SKM-1 (cell line): Measurements from ENCODE around the gene UBXN4.
A peak's percentile ranks its signal among the peaks of the same experiment; 100 is the strongest.
"Not testable (repeated sequence)": the region's sequence is repeated elsewhere in the genome, so short reads cannot be mapped to it uniquely, and the experiment has no call there.

Source experiments
- DNase-seq: peaks from one replicate; lab custom pipeline; 2025; ENCODE audit not compliant: unreplicated experiment; lab: John Stamatoyannopoulos, UW

Gene UBXN4

DNA sequence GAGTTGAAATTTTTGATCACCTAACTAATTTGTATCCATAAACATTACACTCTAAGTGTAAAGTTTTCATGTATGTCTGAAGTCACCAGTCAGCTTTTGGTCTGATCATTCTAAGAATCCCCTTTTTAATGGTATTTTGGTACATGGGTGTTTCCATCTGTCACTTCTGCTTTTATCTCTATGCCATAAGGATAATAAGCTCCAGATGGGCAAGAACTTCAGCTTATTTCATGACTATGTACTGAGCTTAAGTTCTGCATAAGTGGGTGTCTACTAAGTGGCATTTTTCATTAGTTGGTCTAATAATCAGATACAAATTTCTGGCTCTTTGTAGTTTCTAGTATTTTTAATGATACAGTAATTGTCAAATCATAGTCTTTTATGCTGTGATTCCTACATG lies 20.4 kb downstream of the UBXN4 start:
- no peak for DNase-seq

DNA sequence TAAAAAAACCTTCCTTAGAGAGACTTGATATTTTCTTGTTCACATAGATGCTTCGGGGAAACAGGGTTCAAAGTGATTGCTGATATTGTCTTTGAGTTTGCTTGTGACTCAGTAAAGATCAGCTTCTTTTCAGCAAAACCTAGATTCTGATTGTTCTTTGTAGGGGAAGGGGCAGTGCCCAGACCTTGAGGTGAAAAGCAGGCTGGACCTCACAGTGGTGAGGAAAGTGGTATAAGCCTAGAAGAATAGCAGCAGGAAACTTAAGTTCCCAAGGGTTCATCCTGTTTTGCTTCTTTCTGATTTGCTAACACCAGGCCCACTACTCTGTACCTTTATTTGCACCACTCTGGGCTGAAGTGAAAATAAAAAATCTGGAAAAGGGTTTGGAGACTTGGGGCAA lies 20.9 kb downstream of the UBXN4 start:
- no peak for DNase-seq

DNA sequence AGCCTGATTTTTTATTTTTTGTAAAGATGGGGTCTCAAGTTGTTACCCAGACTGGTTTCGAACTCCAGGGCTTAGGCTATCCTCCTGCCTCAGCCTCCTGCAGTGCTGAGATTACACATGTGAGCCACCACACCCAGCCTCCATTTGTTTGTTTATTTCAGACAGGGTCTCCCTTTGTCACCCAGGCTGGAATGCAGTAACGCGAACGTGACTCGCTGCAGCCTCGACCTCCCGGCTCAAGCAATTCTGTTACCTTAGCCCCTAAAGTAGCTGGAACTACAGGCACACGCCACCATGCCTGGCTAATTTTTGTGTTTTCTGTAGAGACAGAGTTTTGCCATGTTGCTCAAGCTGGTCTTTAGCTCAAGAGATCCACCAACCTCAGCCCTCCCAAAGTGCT lies 27.2 kb downstream of the UBXN4 start:
- DNase-seq, result no peak

DNA sequence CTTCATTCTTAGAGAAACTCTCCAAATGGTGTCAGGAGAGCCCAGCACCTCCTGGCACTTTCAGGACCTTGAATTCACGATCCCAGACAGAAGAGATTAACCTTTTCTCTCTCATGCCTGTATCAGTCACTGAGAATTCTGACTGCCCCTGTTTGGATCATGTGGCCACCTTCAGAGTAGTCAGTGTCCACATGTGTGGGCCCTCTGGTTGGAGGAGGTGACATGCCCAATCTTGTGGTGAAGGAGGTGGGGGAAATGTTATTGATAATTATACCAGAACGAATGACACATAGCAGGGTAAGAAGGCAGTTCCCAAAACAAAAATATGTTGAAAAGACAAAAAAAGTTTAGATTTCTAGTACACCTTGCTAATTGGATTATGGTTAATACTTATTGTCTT lies 31.7 kb downstream of the UBXN4 start:
- DNase-seq, result no peak

DNA sequence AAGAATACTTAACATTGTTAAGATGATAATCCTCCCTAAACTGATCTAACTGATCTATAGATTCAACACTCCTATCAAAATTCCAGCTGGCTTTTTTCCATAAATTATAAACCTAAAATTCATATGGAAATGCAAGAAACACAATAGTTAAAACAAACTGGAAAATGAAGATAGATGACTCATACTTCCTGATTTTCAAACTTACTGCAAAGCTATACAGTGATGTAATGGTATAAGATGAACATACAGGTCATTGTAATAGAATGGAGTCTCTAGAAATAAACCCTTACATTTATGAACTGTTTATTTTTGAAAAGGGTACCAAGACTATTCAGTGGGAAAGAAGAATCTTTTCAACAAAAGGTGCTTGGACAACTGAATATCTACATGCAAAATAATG lies 32.3 kb downstream of the UBXN4 start:
- no peak for DNase-seq

DNA sequence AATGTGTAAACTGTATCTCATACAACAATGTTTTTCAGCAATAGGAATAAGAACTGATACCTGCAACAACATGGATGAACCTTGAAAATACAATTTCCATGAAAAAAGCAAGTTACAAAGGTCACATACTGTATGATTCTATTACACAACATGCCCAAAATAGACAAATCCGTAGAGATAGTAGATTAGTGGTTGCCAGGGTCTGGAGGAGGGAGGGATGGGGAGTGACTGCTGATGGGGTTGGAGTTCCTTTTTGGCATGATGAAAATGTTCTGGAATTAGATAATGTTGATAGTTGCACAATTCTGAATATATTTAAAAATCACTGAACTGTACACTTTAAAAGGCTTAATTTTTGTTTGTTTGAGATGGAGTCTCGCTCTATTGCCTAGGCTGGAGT lies 33.8 kb downstream of the UBXN4 start:
- DNase-seq, result no peak

DNA sequence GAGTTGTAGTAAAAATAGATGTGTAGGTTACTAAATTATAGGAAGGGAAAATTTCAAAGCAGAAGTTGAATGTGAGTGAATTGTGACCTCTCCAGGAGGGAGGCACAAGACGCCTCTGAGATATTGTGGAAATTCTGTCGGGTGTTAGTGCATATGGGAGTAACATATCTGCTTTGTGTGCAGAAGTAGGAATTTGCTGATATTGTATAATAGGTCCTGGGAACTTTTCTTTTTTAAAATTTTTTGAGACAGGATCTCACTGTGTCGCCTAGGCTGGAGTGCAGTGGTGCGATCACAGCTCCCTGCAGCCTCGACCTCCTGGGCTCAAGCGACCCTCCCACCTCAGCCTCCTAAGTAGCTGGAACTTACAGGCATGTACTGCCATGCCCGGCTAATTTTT lies 34.7 kb downstream of the UBXN4 start:
- no peak for DNase-seq

DNA sequence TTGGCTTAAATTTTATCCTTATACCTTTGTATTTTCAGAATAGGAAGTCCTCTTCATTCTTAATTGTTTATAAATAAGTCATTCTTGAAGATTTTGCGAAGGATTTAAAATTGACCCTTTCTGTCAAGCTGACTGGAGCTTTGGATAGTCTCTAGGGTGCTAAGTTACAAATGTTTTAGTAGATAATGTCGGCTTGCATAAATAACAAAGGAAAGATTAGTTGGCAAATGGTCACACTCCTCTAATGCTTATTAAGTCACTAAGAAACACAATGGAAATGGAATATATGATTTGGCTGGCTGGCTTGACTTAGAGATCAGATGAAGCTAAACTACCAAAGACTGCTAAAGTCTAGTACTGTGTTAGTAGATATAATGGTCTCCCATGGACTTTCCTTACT lies 40.6 kb downstream of the UBXN4 start:
- no peak for DNase-seq

DNA sequence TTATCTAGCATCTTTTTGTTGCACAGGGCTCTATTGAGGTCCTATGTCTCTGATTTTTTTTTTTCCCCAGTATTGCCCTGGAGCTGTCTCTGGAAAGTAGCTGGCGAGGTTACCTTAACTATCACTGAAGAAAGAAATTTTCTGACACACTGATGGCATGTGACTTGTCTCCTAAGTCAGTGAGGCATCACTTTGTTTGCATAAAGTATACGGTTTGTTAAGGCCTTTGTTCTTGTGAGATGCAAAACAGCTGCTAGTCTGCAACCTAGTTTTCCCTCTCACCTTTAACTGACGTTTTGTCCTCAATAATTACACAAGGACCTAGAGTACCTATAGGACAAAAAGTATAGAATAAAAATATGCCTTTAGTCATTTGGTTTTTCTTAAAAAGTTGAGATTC lies 41.8 kb downstream of the UBXN4 start:
- no peak for DNase-seq

DNA sequence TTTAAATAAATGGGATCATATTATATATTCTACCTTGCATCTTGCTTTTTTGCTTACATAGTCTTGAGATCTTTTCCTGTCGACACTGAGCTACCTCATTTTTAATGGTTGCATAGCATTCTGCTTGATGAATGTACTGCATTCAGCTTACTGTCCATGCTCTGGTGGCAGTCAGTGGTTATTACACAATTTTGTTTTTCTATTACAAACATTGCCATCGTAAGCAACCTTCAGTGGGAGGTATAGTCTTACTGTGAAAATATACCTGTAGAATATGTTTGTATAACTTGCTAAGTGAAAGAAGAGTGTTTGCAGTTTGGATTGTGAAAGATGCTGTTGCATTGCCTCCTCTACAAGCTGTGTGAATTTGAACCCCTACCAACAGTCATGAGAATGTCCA lies 43.4 kb downstream of the UBXN4 start:
- no peak for DNase-seq

DNA sequence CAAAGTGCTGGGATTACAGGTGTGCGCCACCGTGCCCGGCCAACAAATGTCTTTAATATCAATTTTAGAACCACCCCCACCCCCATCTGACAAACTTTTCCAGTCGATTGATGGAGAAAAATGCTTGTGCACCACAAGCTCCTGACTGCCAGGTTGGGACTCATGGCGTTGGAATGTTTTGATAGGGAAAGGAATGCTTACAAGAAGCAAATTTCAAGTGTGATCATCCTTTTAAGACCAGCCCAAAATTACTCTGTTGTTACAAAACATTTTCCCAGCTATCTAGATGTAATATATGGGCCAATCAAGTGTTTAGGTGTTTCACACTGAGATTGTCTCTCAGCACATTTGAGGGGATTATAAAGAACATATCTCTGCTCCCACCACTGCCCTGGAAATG lies 45.2 kb downstream of the UBXN4 start:
- DNase-seq, result no peak

DNA sequence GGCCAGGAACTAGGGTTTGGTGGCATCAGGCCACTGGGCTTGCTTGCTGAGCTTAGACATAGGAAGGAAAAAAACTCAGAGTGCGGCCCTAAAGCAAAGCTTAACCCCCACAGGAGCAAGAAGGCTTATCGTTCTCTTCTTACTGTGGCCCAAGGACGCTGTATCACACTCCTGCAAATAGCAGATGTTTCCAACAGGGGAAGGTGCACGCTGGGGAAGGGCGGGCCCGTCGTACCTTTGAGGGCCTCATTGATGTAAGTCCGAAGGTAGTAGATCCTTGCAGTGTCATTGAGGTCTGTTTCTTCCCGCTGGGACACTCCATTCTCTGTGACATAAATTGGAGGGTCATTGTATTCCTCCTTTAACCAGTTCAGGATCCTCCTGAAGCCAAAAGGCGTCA lies 48.8 kb downstream of the UBXN4 start:
- no peak for DNase-seq

DNA sequence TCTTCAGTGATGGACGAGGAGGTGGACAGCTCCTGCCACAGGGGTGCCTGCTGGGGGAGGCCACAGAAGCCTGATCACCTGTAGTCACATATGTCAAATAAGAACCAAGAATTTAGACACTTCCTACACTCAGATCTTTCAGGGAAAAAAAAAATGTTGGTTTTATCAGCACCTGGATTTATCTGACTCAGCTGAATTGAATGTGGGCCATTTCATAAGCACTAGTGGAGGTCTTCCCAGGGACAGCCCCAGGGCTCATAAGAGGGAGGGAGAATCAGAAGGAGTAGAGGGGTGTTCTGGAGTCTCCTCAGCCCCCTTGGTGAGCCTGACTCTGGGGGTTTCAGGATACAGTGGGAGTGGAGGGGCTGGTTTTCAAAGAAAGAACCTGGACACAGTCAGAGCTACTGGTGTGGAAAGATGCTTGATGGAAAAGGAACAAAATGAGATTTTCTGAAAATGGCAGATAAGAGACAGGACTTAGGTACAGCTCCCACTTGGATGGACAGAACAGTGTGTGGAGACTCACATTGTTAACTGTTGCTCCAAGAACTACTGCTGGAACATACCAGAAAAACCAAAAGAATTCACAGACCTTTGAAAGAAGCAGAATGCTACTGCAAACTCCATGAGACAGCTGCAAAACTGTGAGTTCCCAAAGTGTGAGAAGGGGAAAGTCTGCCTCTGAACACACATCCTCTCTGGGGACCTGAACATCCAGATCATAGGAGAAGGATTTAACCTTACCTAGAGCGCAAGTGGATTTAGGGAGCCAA lies 49.9 kb downstream of the UBXN4 start:
- no peak for DNase-seq

DNA sequence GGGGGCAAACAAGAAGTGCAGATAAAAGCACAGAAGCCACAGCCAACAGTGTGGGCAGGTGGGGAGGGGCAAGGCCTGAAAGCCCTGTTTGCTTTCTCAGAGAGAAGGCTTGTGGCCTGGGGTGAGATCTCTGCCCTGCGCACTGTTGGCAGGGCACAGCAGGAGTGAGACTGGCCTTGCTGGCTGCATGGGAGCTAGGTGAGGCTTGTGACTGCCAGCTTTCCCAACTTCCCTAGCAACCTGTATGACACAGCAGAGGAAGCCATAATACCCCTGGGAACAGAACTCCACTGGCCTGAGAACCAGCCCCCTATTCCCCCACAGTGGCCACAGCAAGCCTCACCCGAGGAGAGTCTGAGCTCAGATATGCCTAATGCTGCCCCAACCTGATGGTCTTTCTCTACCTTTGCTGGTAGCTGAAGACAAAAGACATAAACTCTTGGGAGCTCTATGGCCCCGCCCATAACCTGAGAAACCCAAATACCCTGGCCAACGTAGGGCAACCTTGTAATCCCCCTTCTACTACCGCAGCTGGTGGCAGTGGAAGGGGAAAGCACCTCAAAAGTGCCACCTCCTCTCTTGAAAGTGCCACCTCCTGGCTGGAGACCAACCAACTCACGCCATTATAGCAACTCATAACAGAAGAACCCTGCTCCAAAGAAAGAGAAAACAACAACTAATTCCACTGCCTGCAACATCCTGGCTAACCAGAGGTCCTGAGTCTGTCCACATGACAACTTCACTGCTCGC lies 50.9 kb downstream of the UBXN4 start:
- no peak for DNase-seq

DNA sequence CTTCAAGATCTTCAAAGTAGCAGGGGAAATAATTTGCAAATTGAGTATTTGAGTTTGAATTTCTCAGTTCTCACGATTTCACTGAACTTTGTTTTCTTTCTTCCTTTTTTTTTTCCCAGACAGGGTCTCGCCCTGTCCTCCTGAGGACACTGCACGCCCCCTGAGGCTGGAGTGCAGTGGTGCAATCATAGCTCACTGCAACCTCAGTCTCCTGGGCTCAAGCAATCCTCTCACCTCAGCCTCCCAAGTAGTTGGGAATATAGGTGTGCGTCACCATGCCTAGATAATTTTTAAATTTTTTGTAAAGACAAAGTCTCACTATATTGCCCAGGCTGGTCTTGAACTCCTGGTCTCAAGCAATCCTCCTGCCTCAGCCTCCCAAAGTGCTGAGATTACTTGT lies 54.0 kb downstream of the UBXN4 start:
- not testable (repeated sequence) for DNase-seq

DNA sequence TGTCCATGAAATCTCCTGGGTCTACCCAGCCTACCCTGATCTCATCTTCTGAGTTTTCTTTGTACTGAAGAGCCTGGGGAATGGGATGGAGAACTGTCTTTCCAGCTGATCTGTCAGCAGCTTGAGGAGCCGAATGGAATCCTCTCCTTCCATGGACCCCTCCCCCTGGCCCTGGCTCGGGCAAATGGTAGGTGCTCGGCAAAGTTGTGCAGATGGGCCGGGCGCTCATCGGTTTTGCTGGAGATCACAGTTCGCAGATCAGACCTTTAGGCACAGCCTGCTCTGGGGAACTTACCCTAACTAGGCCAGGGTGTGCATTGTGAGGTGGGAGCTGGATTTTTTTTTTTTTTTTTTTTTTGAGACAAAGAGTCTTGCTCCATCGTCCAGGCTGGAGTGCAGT lies 55.0 kb downstream of the UBXN4 start:
- DNase-seq, result no peak

DNA sequence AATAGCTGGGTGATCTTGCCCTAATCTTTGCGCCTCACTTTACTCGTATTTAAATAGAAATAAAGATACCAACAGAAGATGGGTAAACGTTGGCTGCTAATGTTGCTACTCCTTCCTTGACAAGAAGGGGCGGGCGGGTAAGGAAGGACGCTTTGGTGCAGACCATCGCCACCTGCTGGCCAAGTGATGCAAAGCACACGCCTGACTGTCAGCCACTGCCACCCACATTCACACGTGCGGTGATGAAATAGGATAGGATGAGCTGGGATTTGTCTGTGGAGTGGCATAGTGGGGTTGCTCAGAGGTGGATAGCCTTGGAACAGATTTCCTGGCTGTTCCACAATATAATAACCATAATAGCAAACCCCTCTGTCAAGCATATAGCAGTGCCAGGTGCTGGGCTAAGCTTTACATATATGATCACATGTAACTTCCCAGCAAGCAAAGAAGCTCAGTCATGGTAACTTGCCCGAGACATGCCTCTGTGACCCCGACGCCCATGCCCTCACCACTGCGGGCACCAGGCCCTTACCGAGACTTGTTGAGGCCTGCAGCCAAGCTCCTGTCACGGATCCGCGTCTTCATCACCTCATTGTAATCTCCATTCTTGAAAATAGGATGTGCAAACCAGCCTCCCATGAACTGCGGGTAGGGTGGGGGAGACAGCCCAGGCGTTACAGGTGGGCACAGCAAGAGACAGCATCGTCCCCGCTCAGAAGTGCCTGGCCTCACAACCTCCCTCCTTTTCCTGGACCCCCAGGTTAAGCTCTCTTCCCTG lies 56.0 kb downstream of the UBXN4 start:
- DNase-seq, result peak; percentile 64

DNA sequence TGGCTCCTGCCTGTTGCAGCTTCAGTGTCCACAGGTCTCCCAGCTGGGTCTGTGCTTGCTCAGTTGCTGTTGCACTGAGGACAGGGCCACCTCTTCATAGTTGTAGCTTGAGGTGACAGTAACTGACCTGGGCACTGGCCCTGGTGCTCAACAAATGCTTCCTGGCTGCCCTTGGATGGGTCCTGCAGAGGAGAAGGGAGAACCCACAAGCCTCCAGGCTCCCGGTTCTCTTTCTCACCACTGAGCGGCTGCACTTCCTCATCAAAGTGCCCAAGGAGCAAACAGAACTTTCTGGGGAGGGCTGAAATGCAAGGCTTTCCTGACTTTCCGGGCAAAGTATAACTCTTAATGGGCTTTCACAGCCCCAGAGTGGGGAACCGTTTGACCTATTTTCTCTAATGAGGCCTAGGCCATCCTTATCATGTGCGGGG lies 56.6 kb downstream of the UBXN4 start:
- no peak for DNase-seq

DNA sequence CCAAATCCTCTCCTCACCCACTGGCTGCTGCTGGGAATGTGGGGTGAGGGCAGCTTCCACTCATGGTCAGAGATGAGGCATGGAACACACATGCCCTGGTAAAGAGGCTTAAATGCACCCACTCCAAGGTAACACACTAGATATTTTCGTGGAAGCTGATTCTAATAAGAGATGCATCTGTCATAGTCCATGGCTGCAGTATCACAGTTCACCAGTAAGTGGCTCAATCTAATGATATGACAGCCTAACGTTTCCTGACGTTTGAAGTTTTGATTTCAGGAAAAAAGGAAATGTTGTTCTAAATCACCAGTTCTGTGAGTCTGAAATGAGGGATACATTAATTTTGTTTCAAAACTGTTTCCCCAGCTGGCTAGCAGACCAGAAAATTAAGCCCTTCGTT lies 57.1 kb downstream of the UBXN4 start:
- no peak for DNase-seq

DNA sequence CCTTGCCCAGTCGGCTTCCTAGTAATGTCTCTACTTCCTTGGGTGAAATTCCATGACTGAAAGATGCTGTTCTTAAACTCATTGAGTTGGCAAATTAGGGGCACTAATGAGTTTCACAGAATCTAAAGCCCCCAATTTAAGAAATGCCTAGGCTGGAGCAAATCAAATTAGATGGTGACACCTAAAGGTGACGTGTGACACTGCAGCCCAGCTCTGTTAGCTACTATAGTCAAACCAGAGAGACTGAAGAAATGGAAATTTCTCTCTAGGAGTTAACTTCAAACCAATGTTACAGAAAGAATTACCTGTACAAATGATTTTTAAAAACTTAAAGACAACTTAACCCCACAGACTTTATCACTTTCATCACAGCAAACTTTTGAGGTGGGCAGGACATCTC lies 58.1 kb downstream of the UBXN4 start:
- no peak for DNase-seq

DNA sequence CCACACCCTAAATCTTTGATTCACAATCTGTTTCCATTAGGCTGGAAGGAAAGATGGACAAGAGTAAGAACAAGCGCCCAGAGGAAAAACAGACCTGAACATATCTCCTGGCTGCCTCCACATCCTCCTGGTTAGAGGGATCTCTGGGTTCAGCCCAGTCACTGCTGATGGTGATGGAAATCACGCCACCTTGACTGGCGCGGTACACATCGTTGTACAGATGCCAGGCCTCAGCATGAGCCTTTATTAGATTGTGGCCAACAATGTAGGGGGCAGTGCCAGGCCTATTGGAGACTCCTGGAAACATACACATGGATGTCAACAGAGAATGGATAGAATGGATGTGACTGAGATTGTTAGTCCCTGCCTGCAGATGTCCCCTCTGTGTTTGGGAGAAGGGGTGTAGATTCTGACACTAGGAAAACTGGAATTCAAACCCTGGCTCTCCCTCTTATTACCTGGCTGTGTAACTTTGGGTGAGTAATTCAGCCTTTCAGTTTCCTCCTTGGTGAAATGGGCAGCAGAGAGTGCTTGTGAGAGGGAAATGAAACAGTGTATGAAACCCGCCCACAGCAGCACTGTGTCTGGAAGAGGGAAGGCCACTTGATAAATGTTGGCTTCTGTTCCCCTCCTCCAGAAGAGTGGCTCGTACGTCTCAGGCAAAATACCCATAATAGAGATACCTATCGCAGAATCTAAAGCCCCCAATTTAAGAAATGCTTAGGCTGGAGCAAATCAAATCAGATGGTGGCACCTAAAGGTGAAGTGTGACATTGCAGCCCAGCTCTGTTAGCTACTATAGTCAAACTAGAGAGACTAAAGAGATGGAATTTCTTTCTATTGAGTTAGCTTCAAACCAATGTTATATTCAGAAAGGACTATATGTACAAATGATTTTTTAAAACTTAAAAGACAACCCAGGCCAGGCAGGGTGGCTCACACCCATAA lies 59.1 kb downstream of the UBXN4 start:
- no peak for DNase-seq
